Thoracic aorta (tissue), 2 donors: Measurements from ENCODE around the gene CDK6. TPM values are rescaled to one million over a fixed set of nuclear protein-coding genes. Genes with fewer than 3 reads are reported as not detected.

Experiments
- ATAC-seq: fragments of 150-250 bp; one replicate; pipeline ENCODE4 v1.8.0; 2017; ENCODE audit warnings: low read depth; ENCODE audit not compliant: insufficient number of reproducible peaks, low FRiP score
- DNase-seq: peaks from one replicate; pipeline ENCODE4 v3.0.0-alpha.2; 2020; ENCODE audit warnings: low spot score
- H3K27ac ChIP-seq, 2 donors: fragments of 200-600 bp; sonication (generic); 1 replicate in 1 of 2; 2 replicates in 1 of 2; pipeline ENCODE4 v1.5.1; 2016; ENCODE audit warnings: mild to moderate bottlenecking in 2 of 2, moderate library complexity in 2 of 2
- H3K27me3 ChIP-seq: fragments of 200-600 bp; sonication (generic); replicated peaks from 2 replicates; pipeline ENCODE4 v1.6.0; 2016; ENCODE audit warnings: mild to moderate bottlenecking; ENCODE audit not compliant: insufficient read depth
- H3K36me3 ChIP-seq: fragments of 200-600 bp; sonication (generic); one replicate; pipeline ENCODE4 v1.5.1; 2016
- H3K4me1 ChIP-seq, 2 donors: fragments of 200-600 bp; sonication (generic); 1 replicate in 1 of 2; 2 replicates in 1 of 2; pipeline versions ENCODE4 v1.5.1 to v1.6.0; 2016; ENCODE audit warnings: low read depth in 2 of 2, mild to moderate bottlenecking in 1 of 2; ENCODE audit not compliant: control insufficient read depth in 1 of 2
- H3K4me3 ChIP-seq: fragments of 200-600 bp; sonication (generic); 2 replicates; pipeline ENCODE4 v1.5.1; 2016; ENCODE audit warnings: mild to moderate bottlenecking
- H3K9me3 ChIP-seq: fragments of 200-600 bp; sonication (generic); 2 replicates; pipeline ENCODE4 v1.5.1; 2016
- total RNA-seq, 2 donors: library from RNA; depleted of rRNA; stranded (reverse); fragments of >200 nt; gene quantifications; one replicate each; pipeline versions ENCODE4 v1.1.0 to v1.2.3, GENCODE V29; 2016
- TF ChIP-seq, protein P1 (sequence below): fragments of 200-600 bp; sonication (generic); IDR thresholded peaks from one replicate; pipeline ENCODE4 v1.5.1; 2019; ENCODE audit warnings: antibody characterized with exemption

Gene CDK6
- total RNA-seq, 2 donors from 2014 or later, result 25.5 to 31.8 TPM

DNA sequence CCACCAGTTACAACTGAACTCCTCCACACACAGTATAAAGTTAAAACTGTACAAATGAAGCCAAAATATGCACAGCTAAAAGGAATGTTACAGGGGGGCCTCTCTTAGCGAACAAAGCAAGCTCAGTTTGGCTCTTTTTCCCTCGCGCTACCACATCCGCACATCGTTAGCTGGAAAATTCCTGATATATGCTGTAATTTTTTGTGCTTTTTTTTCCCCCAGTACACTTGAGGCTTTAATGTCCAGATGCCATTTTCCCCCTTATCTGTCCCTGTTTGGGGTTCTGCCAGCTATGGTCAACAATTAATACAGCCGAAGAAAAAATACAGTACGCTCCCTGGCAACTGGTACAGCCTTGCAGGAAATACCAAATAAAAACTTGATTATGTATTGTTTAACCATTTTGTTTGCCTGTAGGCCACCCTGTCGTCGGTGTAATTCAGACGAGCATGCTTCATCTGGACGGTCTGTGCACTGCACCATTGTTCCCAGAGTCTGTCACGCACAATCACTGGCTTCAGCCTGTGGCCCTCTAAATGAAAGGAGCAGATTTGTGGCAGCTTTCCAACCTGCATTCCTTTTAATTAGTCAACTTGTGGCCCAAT, 138.0 kb downstream of the CDK6 start:
- peak overlapping the region; percentile 54 to 63 for H3K27ac ChIP-seq
- DNase-seq (no peak), ATAC-seq (no peak)
- no peaks in the 10 kb centered on the region for H3K9me3 ChIP-seq
- no peaks in the 10 kb centered on the region for H3K27me3 ChIP-seq
- TF ChIP-seq, protein P1, sequence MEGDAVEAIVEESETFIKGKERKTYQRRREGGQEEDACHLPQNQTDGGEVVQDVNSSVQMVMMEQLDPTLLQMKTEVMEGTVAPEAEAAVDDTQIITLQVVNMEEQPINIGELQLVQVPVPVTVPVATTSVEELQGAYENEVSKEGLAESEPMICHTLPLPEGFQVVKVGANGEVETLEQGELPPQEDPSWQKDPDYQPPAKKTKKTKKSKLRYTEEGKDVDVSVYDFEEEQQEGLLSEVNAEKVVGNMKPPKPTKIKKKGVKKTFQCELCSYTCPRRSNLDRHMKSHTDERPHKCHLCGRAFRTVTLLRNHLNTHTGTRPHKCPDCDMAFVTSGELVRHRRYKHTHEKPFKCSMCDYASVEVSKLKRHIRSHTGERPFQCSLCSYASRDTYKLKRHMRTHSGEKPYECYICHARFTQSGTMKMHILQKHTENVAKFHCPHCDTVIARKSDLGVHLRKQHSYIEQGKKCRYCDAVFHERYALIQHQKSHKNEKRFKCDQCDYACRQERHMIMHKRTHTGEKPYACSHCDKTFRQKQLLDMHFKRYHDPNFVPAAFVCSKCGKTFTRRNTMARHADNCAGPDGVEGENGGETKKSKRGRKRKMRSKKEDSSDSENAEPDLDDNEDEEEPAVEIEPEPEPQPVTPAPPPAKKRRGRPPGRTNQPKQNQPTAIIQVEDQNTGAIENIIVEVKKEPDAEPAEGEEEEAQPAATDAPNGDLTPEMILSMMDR, result no peak
- no peaks in the 10 kb centered on the region for H3K36me3 ChIP-seq
- peaks cover 17 to 37% of the 10 kb centered on the region in 2 donors for H3K4me1 ChIP-seq
- peak overlapping the region; percentile 63 for H3K4me3 ChIP-seq

DNA sequence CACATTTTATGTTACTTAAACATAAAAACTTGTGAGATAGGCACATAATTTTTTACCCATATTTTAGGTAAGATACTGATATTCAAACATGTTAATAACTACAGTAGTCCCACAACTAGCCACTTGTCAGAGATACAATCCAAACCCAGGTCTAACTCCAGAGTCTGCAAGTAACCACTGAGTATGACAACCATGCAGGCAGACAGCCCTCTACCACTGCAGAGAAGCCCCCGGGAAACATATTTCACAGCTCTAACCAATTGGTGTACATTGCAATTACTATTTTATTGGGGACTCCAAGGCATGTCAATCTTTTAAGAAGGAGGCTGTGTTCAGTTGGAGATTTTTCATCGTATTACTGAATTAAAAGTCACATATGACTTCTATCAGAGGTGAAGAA, 139.0 kb downstream of the CDK6 start:
- Histone ChIP-seq H3K4me1 (peaks cover 17 to 37% of the 10 kb centered on the region in 2 donors), H3K27ac (peak overlapping the region in 1 of 2 donors; percentile 2), H3K27me3 (no peaks in the 10 kb centered on the region), H3K36me3 (no peaks in the 10 kb centered on the region), H3K9me3 (no peaks in the 10 kb centered on the region), H3K4me3 (no peak overlapping the region)
- ATAC-seq (no peak), DNase-seq (no peak)
- TF ChIP-seq, protein P1, result no peak

DNA sequence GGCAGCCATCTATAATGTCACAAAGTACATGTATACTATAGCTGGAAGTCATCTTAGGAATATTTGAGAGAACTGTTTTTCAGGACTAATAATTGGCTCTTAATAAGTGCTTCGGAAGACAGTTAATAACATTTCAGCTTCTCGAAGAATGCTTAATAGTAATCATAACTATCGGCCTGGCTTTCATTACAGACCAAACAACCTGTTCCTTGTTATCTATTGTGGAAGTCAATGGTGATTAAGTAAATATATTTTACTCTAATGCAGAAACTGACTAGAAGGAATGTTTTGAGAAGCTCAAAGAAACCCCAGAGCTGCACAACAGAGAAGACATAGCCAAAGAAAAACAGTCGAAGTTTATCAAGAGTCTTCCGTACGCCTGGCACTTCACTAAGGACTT, 139.4 kb downstream of the CDK6 start:
- TF ChIP-seq, protein P1, result no peak
- no peaks in the 10 kb centered on the region for H3K27me3 ChIP-seq
- DNase-seq, result no peak
- H3K9me3 ChIP-seq, result no peaks in the 10 kb centered on the region
- peak overlapping the region in 1 of 2 donors; percentile 2 for H3K27ac ChIP-seq
- H3K4me3 ChIP-seq, result no peak overlapping the region
- H3K36me3 ChIP-seq, result no peaks in the 10 kb centered on the region
- no peak for ATAC-seq
- peaks cover 17 to 37% of the 10 kb centered on the region in 2 donors for H3K4me1 ChIP-seq

DNA sequence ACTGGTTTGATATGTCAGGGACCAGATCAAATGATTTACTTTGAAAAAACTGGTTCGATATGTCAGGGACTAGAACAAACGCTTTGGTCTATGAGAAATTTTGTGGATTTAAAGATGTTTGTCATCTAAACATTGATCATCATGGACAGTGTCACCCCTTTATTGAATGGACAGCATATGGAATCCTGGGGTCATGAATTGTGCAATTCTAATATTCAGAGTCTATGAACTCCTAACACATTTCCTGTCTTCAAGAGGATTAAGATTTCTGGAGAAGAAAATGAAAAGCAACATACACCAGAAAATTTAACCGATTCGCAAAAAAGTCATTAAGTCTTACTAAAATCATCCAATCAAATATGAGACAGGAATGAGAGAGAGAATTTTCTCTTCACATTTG, 139.8 kb downstream of the CDK6 start:
- ATAC-seq (no peak), DNase-seq (no peak)
- Histone ChIP-seq H3K4me1 (peaks cover 17 to 37% of the 10 kb centered on the region in 2 donors), H3K36me3 (no peaks in the 10 kb centered on the region), H3K9me3 (no peaks in the 10 kb centered on the region), H3K27me3 (no peaks in the 10 kb centered on the region), H3K4me3 (no peak overlapping the region), H3K27ac (no peak overlapping the region)
- TF ChIP-seq, protein P1, result no peak

DNA sequence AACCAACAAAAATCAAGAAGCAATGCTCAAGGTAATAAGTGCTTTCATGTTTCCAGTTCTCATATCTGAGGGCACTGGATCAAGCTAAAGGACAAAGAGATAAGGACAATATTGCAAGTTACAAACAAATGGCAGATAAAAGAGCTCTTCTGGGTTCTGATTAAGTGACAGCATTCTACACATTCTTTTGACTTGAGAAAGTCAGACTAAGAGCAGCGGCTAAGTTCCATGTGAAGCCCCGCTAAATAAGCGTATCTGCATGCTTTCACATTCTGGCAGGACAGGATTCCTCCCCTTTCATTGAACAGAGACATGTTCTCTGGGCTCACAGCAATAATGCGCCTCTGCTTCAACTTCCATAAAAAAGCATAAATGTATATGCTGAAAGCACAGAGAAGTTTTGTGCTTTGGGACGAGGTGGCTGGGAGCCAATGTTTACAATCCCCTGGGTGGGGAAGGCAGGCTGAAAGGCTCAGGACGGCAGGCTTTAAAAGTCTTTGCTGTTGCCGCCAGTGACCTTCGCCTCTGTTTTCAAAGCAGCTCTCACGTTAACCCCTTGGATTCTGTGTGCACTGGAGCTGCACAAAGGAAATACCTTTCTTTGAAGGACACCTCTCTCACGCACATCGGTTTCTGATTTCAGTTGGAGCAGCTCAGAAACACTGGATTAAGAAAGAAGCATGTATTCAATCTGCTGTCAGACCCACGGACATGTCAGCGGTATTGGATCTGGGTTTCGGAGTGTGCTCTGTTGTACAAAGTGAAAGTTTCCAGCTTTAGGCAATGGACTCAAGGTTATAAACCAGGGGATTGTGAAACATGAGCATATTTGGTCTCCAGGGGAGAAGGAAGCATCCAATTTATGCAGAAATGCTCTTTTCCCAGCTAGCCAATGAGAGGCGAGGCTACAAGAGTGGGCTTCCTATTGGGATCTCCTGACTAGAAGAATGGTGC, 140.8 kb downstream of the CDK6 start:
- TF ChIP-seq, protein P1, result no peak
- Histone ChIP-seq H3K27ac (peak overlapping the region; percentile 6 to 45), H3K4me1 (peaks cover 17 to 37% of the 10 kb centered on the region in 2 donors), H3K36me3 (no peaks in the 10 kb centered on the region), H3K27me3 (no peaks in the 10 kb centered on the region), H3K9me3 (no peaks in the 10 kb centered on the region), H3K4me3 (peak overlapping the region; percentile 74)
- ATAC-seq (peak; percentile 59), DNase-seq (no peak)
